SK-N-SH (cell line): ENCODE data around the gene CPOX.

Experiments used
- EZH2phosphoT487 ChIP-seq: fragments of 200-600 bp; sonication (generic); IDR thresholded peaks from 2 replicates; pipeline ENCODE4 v1.6.1; 2017; ENCODE audit warnings: low read depth, mixed run types, mild to moderate bottlenecking, antibody characterized with exemption, moderate library complexity, borderline replicate concordance
- TF ChIP-seq, protein P1 (sequence below): fragments of 200-600 bp; sonication (generic); IDR thresholded peaks from 2 replicates; pipeline ENCODE4 v1.6.1; 2017; ENCODE audit warnings: antibody characterized with exemption, mild to moderate bottlenecking, moderate library complexity

DNA sequence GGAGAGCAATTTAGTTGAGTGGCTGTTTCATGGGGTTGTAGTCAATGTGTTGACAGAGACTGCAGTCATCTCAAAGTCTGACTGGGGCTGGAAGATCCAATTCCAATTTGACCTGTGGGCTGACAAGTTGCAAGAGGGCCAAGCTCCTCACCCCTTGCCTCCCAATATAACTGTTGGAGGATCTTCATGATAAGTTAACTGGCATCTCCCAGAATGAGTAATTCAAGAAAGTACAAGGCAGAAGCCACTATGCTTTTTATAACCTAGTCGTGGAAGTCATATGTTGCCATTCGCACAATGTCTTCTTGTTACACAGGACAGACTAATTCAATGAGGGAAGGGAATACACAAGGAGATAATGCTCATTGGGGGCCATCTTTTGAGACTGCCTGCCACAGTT is 32.5 kb downstream of the CPOX start:
- TF ChIP-seq, protein P1, sequence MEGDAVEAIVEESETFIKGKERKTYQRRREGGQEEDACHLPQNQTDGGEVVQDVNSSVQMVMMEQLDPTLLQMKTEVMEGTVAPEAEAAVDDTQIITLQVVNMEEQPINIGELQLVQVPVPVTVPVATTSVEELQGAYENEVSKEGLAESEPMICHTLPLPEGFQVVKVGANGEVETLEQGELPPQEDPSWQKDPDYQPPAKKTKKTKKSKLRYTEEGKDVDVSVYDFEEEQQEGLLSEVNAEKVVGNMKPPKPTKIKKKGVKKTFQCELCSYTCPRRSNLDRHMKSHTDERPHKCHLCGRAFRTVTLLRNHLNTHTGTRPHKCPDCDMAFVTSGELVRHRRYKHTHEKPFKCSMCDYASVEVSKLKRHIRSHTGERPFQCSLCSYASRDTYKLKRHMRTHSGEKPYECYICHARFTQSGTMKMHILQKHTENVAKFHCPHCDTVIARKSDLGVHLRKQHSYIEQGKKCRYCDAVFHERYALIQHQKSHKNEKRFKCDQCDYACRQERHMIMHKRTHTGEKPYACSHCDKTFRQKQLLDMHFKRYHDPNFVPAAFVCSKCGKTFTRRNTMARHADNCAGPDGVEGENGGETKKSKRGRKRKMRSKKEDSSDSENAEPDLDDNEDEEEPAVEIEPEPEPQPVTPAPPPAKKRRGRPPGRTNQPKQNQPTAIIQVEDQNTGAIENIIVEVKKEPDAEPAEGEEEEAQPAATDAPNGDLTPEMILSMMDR: no peak
- TF ChIP-seq EZH2phosphoT487: no peak
